ENCODE measurements around the gene MEN1.

Gene MEN1

DNA sequence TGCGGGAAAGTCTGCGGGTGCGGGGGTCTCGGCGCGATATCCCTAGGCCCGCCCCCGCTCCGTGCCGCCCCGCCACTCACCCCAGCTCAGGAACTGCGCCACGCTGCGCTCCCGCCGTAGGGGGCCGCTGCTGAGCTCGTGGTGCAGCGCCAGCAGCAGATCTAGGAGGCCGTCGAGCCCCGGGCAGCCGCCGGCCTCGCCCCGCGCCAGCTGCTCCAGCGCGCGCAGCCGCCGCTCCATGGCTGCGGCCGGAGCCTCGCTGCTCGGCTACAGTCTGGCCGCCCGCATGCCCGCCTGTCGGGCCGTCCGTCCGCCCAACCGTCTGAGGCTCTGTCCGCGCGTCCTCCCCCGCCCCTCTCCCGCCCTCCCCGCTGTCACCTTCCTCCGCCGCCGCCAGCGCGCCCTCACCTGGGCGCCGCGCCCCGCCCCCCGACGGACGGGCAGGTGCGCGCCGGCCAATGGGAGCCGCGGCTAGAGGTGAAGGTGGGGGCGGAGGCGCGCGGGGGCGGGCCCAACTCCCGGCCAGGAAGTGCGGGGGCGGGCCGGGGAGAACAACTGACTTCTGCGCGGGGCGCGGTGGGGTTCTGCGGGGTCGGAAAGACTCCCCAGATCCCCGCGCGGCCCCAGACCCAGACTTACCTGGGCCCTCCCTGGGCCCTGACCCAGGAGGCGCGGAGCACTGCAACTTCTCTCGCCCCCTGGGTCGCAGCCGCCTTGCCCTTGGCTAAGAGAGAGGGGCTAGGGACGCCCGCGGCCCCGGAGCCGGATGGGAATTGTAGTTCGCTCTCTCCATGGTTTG lies 34.2 kb upstream of the MEN1 start, which contains the start of gene CDC42BPG:
Gene CDC42BPG (minus strand): TSS at position 324 of the 799 bp plus-strand sequence. CDS start 84 bp downstream, at position 240.
- FAIRE-seq: no peak
- TF ChIP-seq CTCF (IDR thresholded peaks at IDR 0.05; ENCODE audit: insufficient read depth, missing control alignments): peak; percentile 57
- DNase-seq (ENCODE audit: insufficient read length, low spot score): peak; percentile 84

DNA sequence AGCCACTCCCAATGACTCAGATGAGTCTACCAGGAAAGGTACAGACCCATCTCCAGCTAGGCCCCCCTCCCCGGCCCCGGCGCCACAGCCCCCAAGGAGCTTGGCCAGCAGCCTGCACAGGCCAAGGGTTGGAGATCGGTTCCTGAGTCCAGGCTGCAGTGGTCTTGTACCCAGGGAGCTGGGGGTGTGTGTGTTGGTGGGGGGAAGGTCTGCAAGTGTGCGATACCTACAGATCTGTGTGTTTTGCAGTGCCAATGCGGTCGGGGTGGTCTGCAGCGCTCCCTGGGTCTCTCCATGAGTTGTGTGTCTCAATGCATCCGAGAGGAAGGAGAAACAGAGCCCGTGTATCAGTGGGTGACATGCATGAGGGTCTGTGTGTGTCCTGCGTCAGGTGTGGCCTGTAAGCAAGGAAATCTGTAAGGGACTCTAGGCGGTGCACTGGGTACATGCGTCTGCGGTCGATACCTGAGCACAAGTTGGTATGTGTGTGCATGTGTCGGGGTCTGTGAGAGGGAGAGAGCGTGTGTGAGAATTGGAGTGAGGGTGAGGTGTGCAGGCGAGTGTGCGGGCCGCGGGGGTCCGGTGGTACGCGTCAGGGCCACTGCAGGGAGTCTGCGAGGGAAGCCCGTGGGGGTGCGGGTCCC lies 33.5 kb upstream of the MEN1 start:
- no peak for TF ChIP-seq CTCF (IDR thresholded peaks at IDR 0.05; ENCODE audit: insufficient read depth, missing control alignments)
- no peak for FAIRE-seq
- DNase-seq (ENCODE audit: insufficient read length, low spot score): no peak

DNA sequence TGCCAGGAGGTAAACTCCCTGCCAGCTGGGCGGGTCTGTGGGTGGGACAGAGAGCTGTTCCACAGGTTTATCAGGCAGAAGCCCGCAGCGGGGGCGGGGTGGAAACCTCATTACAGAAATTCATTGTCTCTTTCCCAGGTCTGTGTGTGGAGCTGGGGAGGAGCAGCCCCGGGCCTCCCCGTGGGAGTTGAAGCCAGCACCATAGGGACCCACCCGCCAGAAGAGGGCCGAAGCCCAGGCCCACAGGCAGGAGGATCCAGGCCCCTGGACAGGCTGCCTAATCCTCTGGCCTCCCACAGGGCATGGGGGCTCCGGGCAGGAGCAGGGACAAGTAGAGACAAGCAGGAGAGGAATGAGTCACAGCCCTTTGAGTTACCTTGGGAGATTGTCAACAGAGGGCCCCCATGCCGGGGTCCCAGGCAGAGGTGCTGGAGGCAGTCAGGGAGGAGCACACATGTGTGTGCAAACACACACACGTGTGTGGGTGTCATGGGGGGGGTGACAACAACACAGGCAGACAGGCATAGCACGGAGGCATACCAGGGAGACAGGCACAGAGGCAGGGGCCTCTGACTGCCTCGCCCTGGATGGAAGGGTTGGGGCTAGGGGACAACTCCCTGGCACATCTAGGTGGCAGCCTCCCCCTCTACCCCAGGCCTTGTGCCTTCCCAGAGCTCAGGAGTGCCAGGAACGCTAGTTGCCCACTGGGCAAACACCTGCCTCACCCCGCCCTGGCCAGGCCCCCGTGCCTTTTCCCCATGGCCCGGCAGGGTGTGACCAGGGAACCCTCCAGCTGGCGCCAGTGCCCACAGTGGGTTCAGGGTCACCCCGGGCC lies 32.7 kb upstream of the MEN1 start:
- TF ChIP-seq CTCF (IDR thresholded peaks at IDR 0.05; ENCODE audit: insufficient read depth, missing control alignments): no peak
- DNase-seq (ENCODE audit: insufficient read length, low spot score) (no peak), FAIRE-seq (no peak)

DNA sequence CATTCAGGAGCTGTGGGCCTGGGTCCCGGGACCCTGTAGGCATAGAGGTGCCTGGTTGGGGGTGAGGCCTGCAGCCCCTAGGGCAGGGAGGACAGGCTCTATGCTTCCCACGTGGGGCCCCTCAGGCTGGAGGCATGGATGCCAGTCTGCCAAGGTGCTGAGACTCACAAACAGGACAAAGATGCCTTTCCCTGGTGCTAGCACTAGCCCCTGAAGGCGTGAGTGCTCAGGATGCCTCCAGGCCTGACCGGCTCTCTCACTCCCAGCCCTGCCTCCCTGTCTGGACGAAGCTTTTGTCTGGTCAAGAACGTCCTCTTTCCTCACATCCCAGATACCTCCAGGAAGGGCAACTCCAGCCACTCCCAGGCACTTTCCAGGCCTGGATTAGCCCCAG lies 32.0 kb upstream of the MEN1 start:
- no peak for TF ChIP-seq CTCF (IDR thresholded peaks at IDR 0.05; ENCODE audit: insufficient read depth, missing control alignments)
- FAIRE-seq (no peak), DNase-seq (ENCODE audit: insufficient read length, low spot score) (no peak)

GRCh38 chr11:64841592-64842365 lies 31.4 kb upstream of the MEN1 start:
- no peak for FAIRE-seq
- TF ChIP-seq CTCF (IDR thresholded peaks at IDR 0.05; ENCODE audit: insufficient read depth, missing control alignments): no peak
- no peak for DNase-seq (ENCODE audit: insufficient read length, low spot score)

GRCh38 chr11:64839887-64840782 lies 29.8 kb upstream of the MEN1 start:
- FAIRE-seq (no peak), DNase-seq (ENCODE audit: insufficient read length, low spot score) (no peak)
- no peak for TF ChIP-seq CTCF (IDR thresholded peaks at IDR 0.05; ENCODE audit: insufficient read depth, missing control alignments)
